ENCODE data around the gene ARHGEF19.

ARHGEF19 gene

DNA sequence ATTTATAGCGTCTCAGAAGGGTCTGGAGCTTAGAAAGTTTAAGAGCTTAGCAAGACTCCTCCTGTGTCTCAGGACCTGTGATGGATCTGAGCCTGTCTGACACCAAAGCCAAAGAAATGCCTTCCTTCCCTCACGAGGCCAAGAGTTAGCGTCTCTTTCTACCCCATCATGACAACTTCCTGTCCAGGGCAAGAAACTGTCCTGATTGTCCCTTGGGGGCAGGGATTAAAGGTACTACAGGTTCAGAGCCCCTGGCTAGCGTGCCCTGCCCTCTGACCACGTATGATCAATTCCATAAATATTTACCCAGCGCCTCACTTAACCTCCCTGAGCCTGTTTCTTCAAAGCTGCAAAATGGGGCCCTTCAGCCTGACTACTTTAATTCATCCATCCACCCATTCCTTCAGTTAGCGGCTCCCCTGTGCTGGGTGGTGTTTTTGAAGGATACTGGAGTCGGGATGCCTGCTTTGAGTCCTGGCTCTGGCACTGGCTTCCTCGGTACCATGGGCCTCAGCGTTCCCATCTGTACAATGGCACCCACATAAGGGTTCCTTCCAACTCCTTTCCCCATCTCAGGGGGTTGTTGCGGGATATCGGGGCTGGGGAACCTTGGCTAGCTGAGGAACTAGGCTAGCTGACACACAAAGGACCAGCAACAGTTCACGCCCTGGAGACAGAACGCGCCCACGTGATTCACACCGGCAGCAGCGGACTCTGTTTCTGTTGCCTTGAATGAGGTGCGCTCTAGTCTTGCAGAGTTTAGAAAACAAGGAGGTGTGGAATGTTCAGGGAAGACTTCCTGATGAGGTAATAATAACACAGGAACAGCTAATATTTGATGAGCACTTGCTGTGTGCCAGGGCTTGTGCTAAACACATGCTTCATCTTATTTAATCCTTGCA, 33.6 kb downstream of the ARHGEF19 start:
- no peak for DNase-seq (ENCODE audit: low read depth)
- no peak overlapping the region for H3K4me3 ChIP-seq (ENCODE audit: low read depth, low read length)
- no peak for TF ChIP-seq CTCF (IDR thresholded peaks at IDR 0.05; ENCODE audit: low read depth, low read length, missing control alignments)

DNA sequence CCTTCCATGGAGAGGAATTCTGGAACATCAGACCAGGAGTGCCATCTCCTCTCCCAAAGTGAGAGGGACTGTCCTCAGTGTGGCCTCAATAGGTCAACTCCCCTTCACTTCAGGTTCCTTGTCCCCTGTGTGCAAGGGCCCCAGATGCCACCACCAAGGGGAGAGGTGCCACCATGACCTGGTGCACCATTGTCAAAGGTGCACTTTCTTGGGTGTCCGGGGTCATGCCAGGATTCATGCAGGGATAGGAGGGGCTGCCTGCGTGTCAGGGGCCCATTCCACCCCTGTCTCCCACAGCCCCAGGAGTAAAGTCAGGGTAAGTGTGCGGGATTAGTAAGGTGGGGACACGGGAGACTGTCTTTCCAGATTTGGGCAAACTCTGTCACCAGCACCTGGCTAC, 35.1 kb downstream of the ARHGEF19 start:
- DNase-seq (ENCODE audit: low read depth) = no peak
- H3K4me3 ChIP-seq (ENCODE audit: low read depth, low read length) = no peak overlapping the region
- no peak for TF ChIP-seq CTCF (IDR thresholded peaks at IDR 0.05; ENCODE audit: low read depth, low read length, missing control alignments)

- no peak for DNase-seq (ENCODE audit: low read depth)
- no peak overlapping the region for H3K4me3 ChIP-seq (ENCODE audit: low read depth, low read length)
- TF ChIP-seq CTCF (IDR thresholded peaks at IDR 0.05; ENCODE audit: low read depth, low read length, missing control alignments) = no peak
These were observed 35.8 kb downstream of the ARHGEF19 start for GRCh38 chr1:16176653-16177052.

DNA sequence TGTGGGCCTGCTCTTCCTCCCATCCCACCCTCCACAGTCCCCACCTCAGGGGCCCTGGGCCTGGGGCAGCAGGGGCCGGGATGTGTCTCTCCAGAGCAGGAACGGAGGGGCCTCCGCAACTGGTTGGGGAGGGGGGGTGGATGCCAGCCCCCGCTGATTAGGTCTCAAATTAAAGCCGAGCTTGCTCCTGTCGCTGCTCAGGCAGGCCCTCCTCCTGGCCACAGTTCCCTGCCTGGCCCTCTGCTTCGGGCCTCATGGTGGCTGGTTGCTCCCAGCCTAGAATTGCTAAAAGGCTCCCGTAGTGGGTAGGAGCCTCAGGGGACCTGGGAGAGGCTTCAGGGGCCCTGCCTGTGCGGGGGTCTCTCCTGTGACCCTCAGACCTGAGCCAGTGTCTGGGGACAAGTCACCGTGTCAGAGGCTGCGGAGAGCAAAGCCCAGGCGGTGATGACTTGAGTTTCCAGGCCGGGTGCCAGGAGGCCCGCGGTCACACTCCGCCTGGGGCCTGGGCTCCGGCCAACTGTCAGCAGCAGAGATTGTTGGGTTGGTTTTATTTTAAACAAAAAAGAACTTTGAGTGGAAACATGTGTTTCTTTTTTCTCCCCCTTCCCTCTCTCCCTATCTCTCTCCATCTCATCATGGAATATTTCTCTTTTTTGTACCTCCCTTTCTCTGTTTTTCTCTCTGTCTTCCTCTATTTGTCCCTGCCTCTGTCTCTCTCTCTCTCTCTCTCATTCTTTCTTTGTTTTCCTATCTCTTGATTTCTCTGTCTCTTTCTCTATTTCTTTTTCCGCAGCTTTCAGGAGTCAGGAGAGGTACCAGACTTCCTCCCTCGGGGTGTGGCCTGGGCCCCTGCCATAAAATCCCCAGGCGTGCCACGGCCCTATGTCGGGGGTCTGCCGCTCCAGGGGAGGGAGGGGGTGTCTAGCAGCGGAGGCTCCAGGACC, 36.6 kb downstream of the ARHGEF19 start:
- H3K4me3 ChIP-seq (ENCODE audit: low read depth, low read length) = no peak overlapping the region
- no peak for TF ChIP-seq CTCF (IDR thresholded peaks at IDR 0.05; ENCODE audit: low read depth, low read length, missing control alignments)
- DNase-seq (ENCODE audit: low read depth) = no peak

DNA sequence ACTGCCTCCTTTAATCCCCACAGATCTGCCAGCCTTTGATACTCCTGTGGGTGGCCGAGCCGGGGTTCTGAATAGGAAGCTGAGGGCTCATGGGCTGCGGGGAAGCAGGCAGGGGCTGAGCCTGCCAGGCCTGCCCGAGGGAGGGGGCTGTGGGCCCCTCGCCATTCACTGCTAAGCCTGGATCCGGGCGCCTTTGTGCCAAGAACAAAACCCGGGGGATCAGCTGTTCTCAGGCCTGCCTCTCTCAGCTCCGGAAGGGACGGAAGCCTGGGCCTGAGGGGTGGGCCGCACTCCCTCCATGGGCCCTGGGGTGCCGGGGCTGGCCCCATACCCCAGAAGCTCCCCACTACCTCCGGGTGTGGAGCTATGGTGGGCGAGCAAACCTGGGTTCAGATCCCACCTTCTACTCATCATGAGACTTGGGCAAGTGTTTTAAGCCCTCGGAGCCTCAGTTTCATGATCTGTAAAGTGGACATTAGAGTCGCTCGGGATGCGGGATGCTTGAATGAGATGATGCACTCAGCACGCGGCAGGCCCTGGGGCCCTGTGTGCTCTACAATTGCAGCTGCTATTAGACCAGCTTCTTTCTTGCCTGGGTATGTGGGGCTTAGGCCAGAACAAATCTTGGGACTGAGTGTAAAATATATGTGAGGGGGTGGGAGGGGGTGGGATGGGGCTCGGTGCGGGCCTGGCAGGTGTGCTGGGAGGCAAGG, 37.4 kb downstream of the ARHGEF19 start:
- no peak overlapping the region for H3K4me3 ChIP-seq (ENCODE audit: low read depth, low read length)
- no peak for TF ChIP-seq CTCF (IDR thresholded peaks at IDR 0.05; ENCODE audit: low read depth, low read length, missing control alignments)
- no peak for DNase-seq (ENCODE audit: low read depth)

- DNase-seq (ENCODE audit: low read depth) = no peak
- no peak for TF ChIP-seq CTCF (IDR thresholded peaks at IDR 0.05; ENCODE audit: low read depth, low read length, missing control alignments)
- no peak overlapping the region for H3K4me3 ChIP-seq (ENCODE audit: low read depth, low read length)
These were observed 38.1 kb downstream of the ARHGEF19 start for GRCh38 chr1:16174261-16174868.
